Gastrocnemius medialis (tissue), 4 donors: Measurements from ENCODE around the gene SPSB4.

Source experiments
- CTCF ChIP-seq, 5 experiments: fragments of 450-650 bp in 3 of 5; fragments of 200-600 bp in 2 of 5; sonication (generic) in 2 of 5; IDR thresholded peaks in 4 of 5; conservative IDR thresholded peaks in 1 of 5; 1 replicate in 4 of 5; 2 replicates in 1 of 5; pipeline ENCODE4 v1.5.1; 2016 to 2019; ENCODE audit warnings: antibody characterized with exemption in 5 of 5, mild to moderate bottlenecking in 3 of 5, moderate library complexity in 3 of 5
- POLR2A ChIP-seq, 2 donors: fragments of 450-650 bp; IDR thresholded peaks; one replicate each; pipeline ENCODE4 v1.6.1; 2017; ENCODE audit warnings: antibody characterized with exemption in 2 of 2, mild to moderate bottlenecking in 2 of 2, moderate library complexity in 2 of 2

- no peak for TF ChIP-seq CTCF (IDR thresholded peaks at IDR 0.05 in 4 of 5, conservative IDR thresholded peaks at IDR 0.05 in 1 of 5)
- TF ChIP-seq POLR2A (IDR thresholded peaks at IDR 0.05) = no peak
Measured at GRCh38 chr3:141151439-141151838, 100.3 kb downstream of the SPSB4 start.
